K562 (cell line): ENCODE results near the gene NFATC1. TPM values are rescaled to one million over a fixed set of nuclear protein-coding genes. Genes with fewer than 3 reads are reported as not detected.

Experiments
- ATAC-seq: fragments of 200-7000 bp; cut with Tn5 transposase; 3 replicates; pipeline ENCODE4 v1.9.1; 2020; ENCODE audit warnings: moderate library complexity
- BruUV-seq: library from RNA; stranded (reverse); fragments of 400-500 nt; replicated peaks from 2 replicates; lab custom pipeline; 2021; lab: Mats Ljungman, UMichigan
- CTCF ChIA-PET: fragments of 300-600 bp; formaldehyde crosslinking; extraction: SDS; loops from one replicate; lab custom pipeline; 2021; ENCODE audit warnings: low intra/inter-chr PET ratio; lab: Yijun Ruan, JAX
- POLR2A ChIA-PET: fragments of 300-600, 350-650 bp; sonication (Branson Sonifier 250); formaldehyde crosslinking; extraction: SDS; loops from one replicate; lab custom pipeline; 2021; ENCODE audit warnings: antibody characterized with exemption, inconsistent platforms; lab: Yijun Ruan, JAX
- DNase-seq, 4 experiments: peaks; one replicate each; pipeline versions ENCODE4 v3.0.0 to v3.0.0-alpha.2; 2011 to 2018; ENCODE audit warnings: low spot score in 3 of 4, mixed read lengths in 3 of 4; ENCODE audit errors: extremely low read depth in 1 of 4
- FAIRE-seq: peaks from 2 replicates; lab custom pipeline; 2011; peaks lifted over from hg19 to GRCh38; lab: Jason Lieb, UNC
- H2AFZ ChIP-seq: 2 replicates; pipeline ENCODE4 v1.6.0; 2011; ENCODE audit warnings: low read depth, low read length, control low read depth, inconsistent platforms
- H3K27ac ChIP-seq: fragments of 200-600 bp; 3 replicates; pipeline ENCODE4 v1.8.0; 2011; ENCODE audit warnings: low read depth, mild to moderate bottlenecking, control low read depth, inconsistent platforms, low read length, moderate library complexity, mixed read lengths; ENCODE audit errors: extremely low read depth
- H3K27me3 ChIP-seq, 2 experiments: fragments of 300-600 bp in 1 of 2; 2 replicates in 1 of 2; 3 replicates in 1 of 2; pipeline versions ENCODE4 v1.6.0 to v1.8.0; 2011; ENCODE audit warnings: inconsistent platforms in 2 of 2, low read length in 2 of 2, mild to moderate bottlenecking in 1 of 2, mixed read lengths in 1 of 2, moderate library complexity in 1 of 2; ENCODE audit not compliant: control insufficient read depth in 2 of 2, insufficient read depth in 2 of 2
- H3K36me3 ChIP-seq: fragments of 300-600 bp; 3 replicates; pipeline ENCODE4 v1.8.0; 2011; ENCODE audit warnings: mild to moderate bottlenecking, low read length, inconsistent platforms; ENCODE audit not compliant: control insufficient read depth, insufficient read depth
- H3K4me1 ChIP-seq, 2 experiments: fragments of 200-600 bp in 1 of 2; replicated peaks in 1 of 2; 2 replicates in 1 of 2; 3 replicates in 1 of 2; pipeline versions ENCODE4 v1.5.1 to v1.8.0; 2011; ENCODE audit warnings: inconsistent platforms in 2 of 2, low read length in 2 of 2, mild to moderate bottlenecking in 1 of 2, mixed read lengths in 1 of 2, moderate library complexity in 1 of 2; ENCODE audit not compliant: control insufficient read depth in 2 of 2, insufficient read depth in 2 of 2
- H3K4me2 ChIP-seq: 2 replicates; pipeline ENCODE4 v1.6.1; 2011; ENCODE audit warnings: low read length, control low read depth, inconsistent platforms, mixed read lengths; ENCODE audit not compliant: insufficient read depth
- H3K4me3 ChIP-seq: fragments of 200-600 bp; sonication (generic), shearing (Covaris generic); 2 replicates; pipeline ENCODE4 v1.5.1; 2016; ENCODE audit warnings: control low read depth, inconsistent platforms
- H3K79me2 ChIP-seq: fragments of 200-600 bp; 3 replicates; pipeline ENCODE4 v1.8.0; 2011; ENCODE audit warnings: low read length, inconsistent platforms; ENCODE audit not compliant: control insufficient read depth, insufficient read depth
- H3K9ac ChIP-seq, 2 experiments: 2 replicates each; pipeline versions ENCODE4 v1.6.0 to v1.6.1; 2011; ENCODE audit warnings: low read depth in 2 of 2, low read length in 2 of 2, control low read depth in 1 of 2, inconsistent platforms in 1 of 2, mild to moderate bottlenecking in 1 of 2, mixed read lengths in 1 of 2; ENCODE audit not compliant: insufficient read depth in 1 of 2
- H3K9me1 ChIP-seq: one replicate; pipeline ENCODE4 v1.6.0; 2011; ENCODE audit warnings: inconsistent platforms, mild to moderate bottlenecking, low read length, moderate library complexity; ENCODE audit not compliant: control insufficient read depth, insufficient read depth
- H3K9me3 ChIP-seq: replicated peaks from 2 replicates; pipeline ENCODE4 v1.5.1; 2011; ENCODE audit warnings: low read depth, low read length, inconsistent platforms; ENCODE audit not compliant: control insufficient read depth, insufficient read depth
- H4K20me1 ChIP-seq: replicated peaks from 2 replicates; pipeline ENCODE4 v1.6.1; 2011; ENCODE audit warnings: low read length, inconsistent platforms, mixed read lengths; ENCODE audit not compliant: control insufficient read depth, insufficient read depth
- BCL6 ChIP-seq: fragments of 250-450 bp; sonication (Bioruptor Pico); IDR thresholded peaks from 2 replicates; pipeline ENCODE4 v1.4.0; 2020
- CHCHD3 ChIP-seq: fragments of 250-450 bp; sonication (Bioruptor Pico); IDR thresholded peaks from 2 replicates; pipeline ENCODE4 v2.1.2; 2022; ENCODE audit warnings: mild to moderate bottlenecking
- SMAD3 ChIP-seq: fragments of 450-650 bp; formaldehyde crosslinking; conservative IDR thresholded peaks from 2 replicates; pipeline ENCODE4 v1.4.0; 2020; ENCODE audit warnings: mild to moderate bottlenecking
- SNRNP70 ChIP-seq: fragments of 200-400 bp; formaldehyde crosslinking; optimal IDR thresholded peaks from 2 replicates; pipeline ENCODE3; 2017; ENCODE audit warnings: low read depth, low read length
- SREBF1 ChIP-seq: fragments of 150-350 bp; IDR thresholded peaks from 2 replicates; pipeline ENCODE4 v1.6.1; 2014; ENCODE audit warnings: antibody characterized with exemption, low read depth, low read length, borderline replicate concordance
- TBL1XR1 ChIP-seq, 2 experiments: IDR thresholded peaks; 2 replicates each; pipeline ENCODE4 v1.6.1; 2012; ENCODE audit warnings: improper control_type of control experiment in 2 of 2, low read length in 2 of 2, mild to moderate bottlenecking in 1 of 2
- ZC3H11A ChIP-seq: IDR thresholded peaks from 2 replicates; pipeline ENCODE4 v1.6.1; 2012; ENCODE audit warnings: low read depth, low read length, improper control_type of control experiment
- ZNF224 ChIP-seq: sonication (generic); formaldehyde crosslinking; IDR thresholded peaks from 2 replicates; pipeline ENCODE4 v1.8.0; 2022; ENCODE audit warnings: mild to moderate bottlenecking, missing genetic modification reagents
- ZNF318 ChIP-seq, 2 experiments: fragments of 450-650 bp; IDR thresholded peaks; 2 replicates each; pipeline ENCODE4 v1.6.1; 2016; ENCODE audit warnings: mild to moderate bottlenecking in 2 of 2, borderline replicate concordance in 1 of 2, low read depth in 1 of 2, moderate library complexity in 1 of 2
- ZNF695 ChIP-seq: fragments of 450-650 bp; formaldehyde crosslinking; IDR thresholded peaks from 2 replicates; pipeline ENCODE4 v1.4.0; 2020; ENCODE audit warnings: mild to moderate bottlenecking, moderate library complexity
- ZNF766 ChIP-seq: fragments of 200-800 bp; sonication (Bioruptor generic); conservative IDR thresholded peaks from 2 replicates; pipeline ENCODE4 v1.6.1; 2016; ENCODE audit warnings: missing genetic modification characterization, missing compliant biosample characterization
- WGBS: fragments of 100-300 bp; shearing (Covaris generic); methylation state at CpG from one replicate; pipeline ENCODE4 v1.1.6; 2016; ENCODE audit warnings: low coverage, mixed read lengths; ENCODE audit not compliant: insufficient coverage; ENCODE audit errors: missing lambda C conversion rate; 5-methylcytosine and 5-hydroxymethylcytosine counted together
- in situ Hi-C: fragments of 300-500 bp; cut with MboI; formaldehyde crosslinking; loops from 4 replicates; pipeline ENCODE4 v1.15.0; 2018; ENCODE audit warnings: inconsistent platforms, mixed read lengths
- intact Hi-C: fragments of 100-400 bp; cut with micrococcal nuclease; formaldehyde crosslinking; loops from 2 replicates; pipeline ENCODE4 v1.14.2; 2022
- polyA plus RNA-seq, 8 experiments: library from polyadenylated mRNA; depleted of rRNA in 4 of 8; stranded (reverse) in 5 of 8; unstranded in 3 of 8; fragments of >200 nt; fragmentation: Nextera tagmentation in 2 of 8; fragmentation: Illumina TruSeq in 1 of 8; extraction: Ambion mirVana in 2 of 8; extraction: Trizol in 1 of 8; gene quantifications; 2 replicates each; pipeline versions ENCODE4 v1.2.1 to v1.2.3, GENCODE V29; 2011 to 2014; ENCODE audit warnings: inconsistent platforms in 1 of 8, missing spikeins in 1 of 8
- total RNA-seq, 7 experiments: library from RNA; depleted of rRNA in 6 of 7; stranded (reverse); fragments of >200 nt in 6 of 7; fragmentation: Illumina TruSeq in 2 of 7; extraction: Trizol in 2 of 7; gene quantifications; 2 replicates each; pipeline versions ENCODE4 v1.2.1 to v1.2.3, GENCODE V29; 2011 to 2021; ENCODE audit warnings: low replicate concordance in 1 of 7
- TF ChIP-seq, protein P1 (sequence below): fragments of 450-650 bp; IDR thresholded peaks from one replicate; pipeline ENCODE4 v1.6.1; 2018; ENCODE audit warnings: mild to moderate bottlenecking, moderate library complexity; ENCODE audit not compliant: partially characterized antibody

Gene NFATC1
- total and polyA plus RNA-seq, 9 of the 15 experiments (the other 6 are each of a cell fraction or from before 2014, with no cell fraction given): 1.1 to 16.4 (median 2.5) TPM

DNA sequence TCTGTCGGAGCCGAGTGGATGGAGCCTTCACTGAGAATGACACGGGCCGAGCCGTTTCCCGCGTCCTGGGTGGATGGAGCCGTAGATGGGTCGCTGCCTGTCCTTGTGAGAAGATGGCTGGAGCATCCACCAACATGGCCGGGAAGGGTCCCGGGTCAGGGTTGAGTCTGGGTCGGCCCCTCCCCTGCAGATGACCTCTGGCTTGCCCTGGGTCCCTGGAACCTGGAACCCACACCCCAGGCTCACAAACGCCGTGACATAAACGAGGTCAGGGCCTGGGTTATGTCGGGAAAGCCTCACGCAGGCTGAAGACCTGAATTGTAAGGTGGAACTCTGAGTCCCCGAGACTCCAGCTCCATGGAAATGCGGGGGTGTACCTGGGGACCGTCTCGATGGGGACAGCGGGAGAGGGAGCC lies 94.9 kb downstream of the NFATC1 start (continued):
- TF ChIP-seq ZNF695 (CRISPR knock-in tag) (no peak), TBL1XR1 (IDR thresholded peaks at IDR 0.05; ENCODE audit: low read length in 2 of 2) (no peak)
- TF ChIP-seq, all 486 proteins: peak for 0

GRCh38 chr18:79491081-79491551 lies 95.4 kb downstream of the NFATC1 start:
- Histone ChIP-seq H3K4me1 (no peaks in the 10 kb centered on the region; a peak in 1 of 5 replicates), H3K27me3 (no peaks in the 10 kb centered on the region), H3K9me3 (no peaks in the 10 kb centered on the region), H3K4me3 (no peak overlapping the region), H2AFZ (no peak overlapping the region), H4K20me1 (no peaks in the 10 kb centered on the region), H3K9ac (no peak overlapping the region), H3K36me3 (0 out of 3 replicates have a peak, but pooled peaks cover 3% of the 10 kb centered on the region), H3K79me2 (no peaks in the 10 kb centered on the region), H3K27ac (no peak overlapping the region), H3K9me1 (no peaks in the 10 kb centered on the region), H3K4me2 (no peak overlapping the region)
- 92% methylated on average over 13 of the region's 19 CpGs for WGBS
- BruUV-seq: no TSS peak
- ChIA-PET CTCF (no interaction called here), POLR2A (no interaction called here)
- ATAC-seq: no peak
- DNase-seq: no peak
- no peak for FAIRE-seq
- intact Hi-C loops: no loop called here
- in situ Hi-C loops: no loop called here
- TF ChIP-seq CHCHD3 (CRISPR knock-in tag) (no peak), ZC3H11A (no peak), ZNF766 (CRISPR knock-in tag) (no peak), SNRNP70 (no peak), BCL6 (CRISPR knock-in tag) (no peak), SREBF1 (no peak), ZNF318 (IDR thresholded peaks at IDR 0.05; ENCODE audit: borderline replicate concordance in 1 of 2, low read depth in 1 of 2) (no peak), ZNF224 (CRISPR knock-in tag) (no peak), SMAD3 (no peak)
- TF ChIP-seq, protein P1, sequence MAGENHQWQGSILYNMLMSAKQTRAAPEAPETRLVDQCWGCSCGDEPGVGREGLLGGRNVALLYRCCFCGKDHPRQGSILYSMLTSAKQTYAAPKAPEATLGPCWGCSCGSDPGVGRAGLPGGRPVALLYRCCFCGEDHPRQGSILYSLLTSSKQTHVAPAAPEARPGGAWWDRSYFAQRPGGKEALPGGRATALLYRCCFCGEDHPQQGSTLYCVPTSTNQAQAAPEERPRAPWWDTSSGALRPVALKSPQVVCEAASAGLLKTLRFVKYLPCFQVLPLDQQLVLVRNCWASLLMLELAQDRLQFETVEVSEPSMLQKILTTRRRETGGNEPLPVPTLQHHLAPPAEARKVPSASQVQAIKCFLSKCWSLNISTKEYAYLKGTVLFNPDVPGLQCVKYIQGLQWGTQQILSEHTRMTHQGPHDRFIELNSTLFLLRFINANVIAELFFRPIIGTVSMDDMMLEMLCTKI: no peak
